Neutrophil (primary cell): ENCODE results near the gene VTI1A.

ENCODE experiments used
- H3K27ac ChIP-seq: fragments of 200-600 bp; sonication (generic); 2 replicates; pipeline ENCODE4 v1.5.1; 2016; ENCODE audit warnings: mild to moderate bottlenecking, moderate library complexity
- H3K27me3 ChIP-seq: fragments of 200-600 bp; sonication (generic); 2 replicates; pipeline ENCODE4 v1.6.0; 2016; ENCODE audit warnings: mild to moderate bottlenecking
- H3K36me3 ChIP-seq: fragments of 200-600 bp; sonication (generic); 2 replicates; pipeline ENCODE4 v1.5.1; 2017
- H3K4me1 ChIP-seq, 2 experiments: fragments of 200-600 bp in 1 of 2; sonication (generic) in 1 of 2; 1 replicate in 1 of 2; 2 replicates in 1 of 2; pipeline versions ENCODE4 v1.5.1 to v1.6.1; 2013 to 2016; ENCODE audit warnings: low read depth in 1 of 2, low read length in 1 of 2, mild to moderate bottlenecking in 1 of 2, moderate library complexity in 1 of 2; ENCODE audit not compliant: control insufficient read depth in 1 of 2, insufficient read depth in 1 of 2
- H3K4me3 ChIP-seq, 2 experiments: fragments of 200-600 bp in 1 of 2; sonication (generic) in 1 of 2; 1 replicate in 1 of 2; 2 replicates in 1 of 2; pipeline ENCODE4 v1.5.1; 2013 to 2016; ENCODE audit warnings: low read depth in 1 of 2, low read length in 1 of 2, mild to moderate bottlenecking in 1 of 2, moderate library complexity in 1 of 2
- H3K9me3 ChIP-seq: fragments of 200-600 bp; sonication (generic); 2 replicates; pipeline ENCODE4 v1.5.1; 2016
- CTCF ChIP-seq: fragments of 200-600 bp; sonication (generic); IDR thresholded peaks from 2 replicates; pipeline ENCODE4 v1.5.1; 2016; ENCODE audit warnings: antibody characterized with exemption

The VTI1A gene

GRCh38 chr10:112649822-112650152, 202.8 kb downstream of the VTI1A start:
- Histone ChIP-seq H3K27me3 (no peaks in the 10 kb centered on the region), H3K27ac (no peak overlapping the region), H3K4me1 (no peaks in the 10 kb centered on the region), H3K36me3 (no peaks in the 10 kb centered on the region), H3K4me3 (no peak overlapping the region), H3K9me3 (no peaks in the 10 kb centered on the region)
- TF ChIP-seq CTCF = no peak

- no peak for TF ChIP-seq CTCF
- Histone ChIP-seq H3K4me3 (no peak overlapping the region), H3K27ac (no peak overlapping the region), H3K36me3 (no peaks in the 10 kb centered on the region), H3K4me1 (no peaks in the 10 kb centered on the region), H3K27me3 (no peaks in the 10 kb centered on the region), H3K9me3 (no peaks in the 10 kb centered on the region)
Measured at GRCh38 chr10:112650588-112651030, 203.6 kb downstream of the VTI1A start.

GRCh38 chr10:112653215-112653614, 206.2 kb downstream of the VTI1A start:
- Histone ChIP-seq H3K27me3 (no peaks in the 10 kb centered on the region), H3K4me3 (no peak overlapping the region), H3K27ac (no peak overlapping the region), H3K9me3 (no peaks in the 10 kb centered on the region), H3K4me1 (no peaks in the 10 kb centered on the region), H3K36me3 (no peaks in the 10 kb centered on the region)
- TF ChIP-seq CTCF = no peak

GRCh38 chr10:112653851-112654250, 206.8 kb downstream of the VTI1A start:
- no peak for TF ChIP-seq CTCF
- Histone ChIP-seq H3K4me3 (no peak overlapping the region), H3K27ac (no peak overlapping the region)

GRCh38 chr10:112654794-112655193, 207.8 kb downstream of the VTI1A start:
- no peaks in the 10 kb centered on the region for H3K9me3 ChIP-seq
- no peaks in the 10 kb centered on the region for H3K36me3 ChIP-seq
- no peaks in the 10 kb centered on the region for H3K27me3 ChIP-seq
- TF ChIP-seq CTCF = no peak
- H3K27ac ChIP-seq = no peak overlapping the region
- H3K4me3 ChIP-seq = no peak overlapping the region
- H3K4me1 ChIP-seq = no peaks in the 10 kb centered on the region

More at GRCh38 chr10:112653851-112654250, 206.8 kb downstream of the VTI1A start:
- Histone ChIP-seq H3K36me3 (no peaks in the 10 kb centered on the region), H3K9me3 (no peaks in the 10 kb centered on the region), H3K4me1 (no peaks in the 10 kb centered on the region), H3K27me3 (no peaks in the 10 kb centered on the region)

- Histone ChIP-seq H3K9me3 (no peaks in the 10 kb centered on the region), H3K27ac (no peak overlapping the region), H3K36me3 (no peaks in the 10 kb centered on the region), H3K4me1 (no peaks in the 10 kb centered on the region), H3K27me3 (no peaks in the 10 kb centered on the region), H3K4me3 (no peak overlapping the region)
- TF ChIP-seq CTCF = no peak
Measured at GRCh38 chr10:112655722-112656121, 208.7 kb downstream of the VTI1A start.
